Activated CD4-positive, alpha-beta memory T cell treated with anti-CD3 and anti-CD28 coated beads for 36 hours (primary cell): ENCODE results near the gene ANKRD7. TPM values are rescaled to one million over a fixed set of nuclear protein-coding genes. Genes with fewer than 3 reads are reported as not detected.
"Not testable (repeated sequence)": the region's sequence is repeated elsewhere in the genome, so short reads cannot be mapped to it uniquely, and the experiment has no call there.

Experiments
- CTCF ChIA-PET: fragments of 350-600 bp; sonication (Branson Sonifier 250); formaldehyde crosslinking; loops from one replicate; lab custom pipeline; 2021; ENCODE audit warnings: antibody characterized with exemption, inconsistent platforms; lab: Charles Lee
- POLR2A ChIA-PET: fragments of 350-600 bp; sonication (Branson Sonifier 250); formaldehyde crosslinking; loops from one replicate; lab custom pipeline; 2021; ENCODE audit warnings: antibody characterized with exemption; lab: Charles Lee
- DNase-seq: peaks from one replicate; pipeline ENCODE4 v3.0.0-alpha.2; 2020
- H3K27ac Mint-ChIP-seq: one replicate; pipeline ENCODE4 v1.8.0; 2021; ENCODE audit warnings: mixed read lengths
- H3K27me3 Mint-ChIP-seq: one replicate; pipeline ENCODE4 v1.8.0; 2021; ENCODE audit warnings: mixed read lengths
- H3K36me3 Mint-ChIP-seq: one replicate; pipeline ENCODE4 v1.8.0; 2021; ENCODE audit warnings: mixed read lengths
- H3K4me1 Mint-ChIP-seq: one replicate; pipeline ENCODE4 v1.8.0; 2021; ENCODE audit warnings: low read depth, mixed read lengths
- H3K4me3 Mint-ChIP-seq: one replicate; pipeline ENCODE4 v1.8.0; 2021; ENCODE audit warnings: mild to moderate bottlenecking, mixed read lengths
- H3K9me3 Mint-ChIP-seq: one replicate; pipeline ENCODE4 v1.8.0; 2021; ENCODE audit warnings: mixed read lengths
- intact Hi-C: fragments of 100-400 bp; cut with micrococcal nuclease; formaldehyde crosslinking; loops from one replicate; pipeline ENCODE4 v1.15.1; 2023
- total RNA-seq, 2 experiments: library from RNA; stranded (reverse); gene quantifications; one replicate each; pipeline ENCODE4 v1.2.3, GENCODE V29; 2021

Gene ANKRD7
- total RNA-seq, 2 experiments from 2014 or later = not detected

DNA sequence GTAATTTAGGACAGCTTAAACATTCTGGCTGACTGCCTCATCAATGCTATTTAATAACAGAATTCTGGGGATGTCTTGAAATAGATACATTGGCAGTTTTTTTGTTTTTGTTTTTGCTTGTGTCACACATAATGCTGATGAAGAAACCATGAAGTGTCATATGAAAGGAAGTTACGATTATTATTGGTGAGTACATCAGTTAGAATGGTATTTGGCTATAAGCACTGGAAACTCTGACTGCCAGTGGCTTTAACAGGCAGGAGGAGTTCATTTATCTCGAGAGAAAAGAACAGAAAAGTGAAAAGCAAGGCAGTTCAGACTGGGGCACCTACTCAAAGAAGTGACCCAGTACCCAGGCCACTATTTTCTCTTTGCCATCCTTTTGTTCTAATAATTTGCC is 22.4 kb upstream of the ANKRD7 start:
- H3K36me3 Mint-ChIP-seq = no peaks in the 10 kb centered on the region
- ChIA-PET POLR2A (no interaction called here), CTCF (no interaction called here)
- no peak overlapping the region for H3K27ac Mint-ChIP-seq
- no peak for DNase-seq
- H3K27me3 Mint-ChIP-seq = no peaks in the 10 kb centered on the region
- no peak overlapping the region for H3K4me3 Mint-ChIP-seq
- no peaks in the 10 kb centered on the region for H3K4me1 Mint-ChIP-seq
- H3K9me3 Mint-ChIP-seq = no peaks in the 10 kb centered on the region
- intact Hi-C loops = no loop called here

DNA sequence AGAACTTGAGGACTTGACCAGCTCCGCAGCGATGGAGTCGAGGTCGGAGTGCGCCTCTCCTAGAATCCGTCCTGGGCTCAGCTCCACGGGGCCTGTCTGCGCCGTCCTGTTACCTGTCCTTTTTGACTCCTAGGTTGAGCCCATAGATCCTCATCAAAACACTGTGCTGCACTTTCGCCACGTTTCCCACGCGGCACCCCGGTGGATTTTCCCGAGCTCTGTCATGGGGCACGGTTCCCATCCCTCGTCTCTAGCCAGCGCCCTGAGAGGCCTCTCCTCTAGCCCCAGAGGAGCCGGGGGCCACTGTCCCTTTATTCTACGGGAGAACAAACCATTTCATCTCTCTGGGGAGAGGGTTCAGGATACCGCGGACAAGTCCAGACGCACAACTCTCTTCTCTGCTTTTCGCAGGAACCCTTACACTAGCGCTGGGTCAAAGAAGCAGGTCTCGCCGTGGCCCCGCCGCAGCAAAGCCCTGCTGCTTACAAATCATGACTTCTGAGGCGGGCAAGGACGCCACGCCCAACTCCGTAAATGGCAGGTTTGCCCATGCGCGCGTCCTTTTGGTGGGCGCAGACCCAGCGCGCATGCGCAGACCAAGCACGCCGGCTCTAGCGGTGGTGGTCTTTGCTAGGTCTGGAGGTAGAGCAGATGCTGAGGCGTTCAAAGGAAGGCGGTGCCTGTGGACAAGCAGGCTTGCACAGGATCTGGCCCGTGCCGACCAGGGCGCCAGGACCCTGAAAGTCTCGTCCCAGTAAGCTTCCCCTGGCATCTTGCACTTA is 10.3 kb upstream of the ANKRD7 start:
- POLR2A ChIA-PET = interaction anchor here (0.5 kb wide), 1 partner anchor 428 kb away, joined by 4 read pairs; no protein-coding TSS in a partner anchor
- H3K4me3 Mint-ChIP-seq = peak overlapping the region; percentile 74
- intact Hi-C loops = no loop called here
- CTCF ChIA-PET = no interaction called here
- no peaks in the 10 kb centered on the region for H3K9me3 Mint-ChIP-seq
- DNase-seq = peak; percentile 71
- peaks cover 22% of the 10 kb centered on the region for H3K27me3 Mint-ChIP-seq
- peaks cover 13% of the 10 kb centered on the region for H3K4me1 Mint-ChIP-seq
- no peaks in the 10 kb centered on the region for H3K36me3 Mint-ChIP-seq
- peak overlapping the region; percentile 52 for H3K27ac Mint-ChIP-seq

DNA sequence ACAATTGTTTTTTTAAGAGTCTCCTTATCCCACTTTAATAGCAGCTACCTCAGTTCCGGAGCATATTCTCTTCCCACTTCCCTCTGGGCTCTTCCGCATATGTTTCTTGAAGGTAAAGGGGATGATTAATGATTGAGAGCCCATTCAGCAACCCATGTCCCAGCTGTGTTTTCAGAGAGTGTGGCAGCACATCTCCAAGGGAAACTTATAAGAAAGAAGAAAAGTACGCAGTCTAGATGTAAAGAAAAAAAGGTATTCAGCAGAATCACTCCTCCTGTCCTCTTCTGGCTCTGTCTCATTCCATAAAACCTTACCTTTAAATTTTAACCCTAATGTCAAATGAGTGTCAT is 9.7 kb upstream of the ANKRD7 start:
- intact Hi-C loops = no loop called here
- H3K27ac Mint-ChIP-seq = peak overlapping the region; percentile 52

DNA sequence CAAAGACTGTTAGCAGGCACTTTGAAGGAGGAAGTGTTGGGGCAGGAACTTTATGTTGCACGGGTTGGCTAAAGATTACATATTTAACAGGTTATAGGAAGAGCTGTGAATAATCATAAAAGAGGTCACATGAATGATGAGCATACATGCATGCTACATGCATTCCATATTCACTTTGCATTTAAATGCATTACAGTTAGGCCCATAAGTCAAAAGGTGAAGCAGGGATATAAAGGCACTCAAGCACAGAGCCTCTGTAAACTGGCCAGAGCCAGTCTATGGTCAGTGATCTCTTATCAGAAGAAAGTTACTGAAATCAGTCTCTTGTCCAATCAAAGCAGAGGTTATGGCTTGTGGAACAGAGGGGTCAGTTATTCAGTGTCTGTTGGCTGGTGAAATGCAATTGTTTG is 7.3 kb upstream of the ANKRD7 start:
- H3K9me3 Mint-ChIP-seq = no peaks in the 10 kb centered on the region
- intact Hi-C loops = no loop called here
- ChIA-PET CTCF (no interaction called here), POLR2A (no interaction called here)
- peaks cover 16% of the 10 kb centered on the region for H3K27me3 Mint-ChIP-seq
- no peak overlapping the region for H3K27ac Mint-ChIP-seq
- DNase-seq = no peak
- H3K36me3 Mint-ChIP-seq = no peaks in the 10 kb centered on the region
- H3K4me1 Mint-ChIP-seq = peaks cover 13% of the 10 kb centered on the region
- H3K4me3 Mint-ChIP-seq = no peak overlapping the region

More for the DNA sequence above, 9.7 kb upstream of the ANKRD7 start:
- no peaks in the 10 kb centered on the region for H3K9me3 Mint-ChIP-seq
- DNase-seq = no peak
- ChIA-PET POLR2A (interaction anchor here (0.5 kb wide), 1 partner anchor 427 kb away, joined by 4 read pairs; no protein-coding TSS in a partner anchor), CTCF (no interaction called here)
- H3K36me3 Mint-ChIP-seq = no peaks in the 10 kb centered on the region
- peak overlapping the region; percentile 74 for H3K4me3 Mint-ChIP-seq
- H3K4me1 Mint-ChIP-seq = peaks cover 13% of the 10 kb centered on the region
- peaks cover 22% of the 10 kb centered on the region for H3K27me3 Mint-ChIP-seq

DNA sequence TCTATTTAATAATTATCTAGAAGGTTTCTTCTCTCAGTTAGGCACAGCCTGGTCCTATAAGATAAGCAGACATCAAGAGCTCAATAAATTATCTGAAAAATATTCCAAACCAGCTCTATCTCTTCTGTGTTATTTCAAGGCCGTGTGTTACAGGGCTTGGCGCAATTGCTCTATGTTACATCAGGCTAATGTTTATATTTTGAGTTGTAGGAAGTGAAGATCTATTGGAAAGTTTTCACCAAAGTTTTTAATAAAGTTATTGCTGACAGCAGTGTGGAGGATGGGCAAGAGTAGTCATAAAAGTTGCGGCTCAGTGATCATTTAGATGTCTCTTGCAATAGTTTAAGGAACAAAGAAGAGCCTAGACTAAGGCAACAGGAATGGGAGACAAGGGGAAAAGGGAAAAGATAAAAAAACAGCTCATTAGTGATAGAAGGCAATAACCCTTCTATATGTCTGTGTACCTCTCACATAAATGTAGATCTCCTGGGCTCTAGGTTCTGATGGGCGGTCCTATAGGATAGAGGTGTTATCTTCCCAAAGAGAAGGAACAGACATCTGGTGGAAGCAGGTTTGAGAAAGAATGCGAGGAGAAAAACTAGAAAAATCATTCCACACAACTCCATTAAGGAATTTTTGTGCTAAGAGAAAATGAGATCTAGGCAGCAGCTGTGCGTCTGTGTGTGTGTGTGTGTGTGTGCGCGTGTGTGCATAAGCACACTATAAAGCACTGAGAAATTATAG is 5.9 kb upstream of the ANKRD7 start:
- Mint-ChIP-seq H3K27ac (no peak overlapping the region), H3K36me3 (no peaks in the 10 kb centered on the region), H3K9me3 (no peaks in the 10 kb centered on the region), H3K27me3 (peaks cover 12% of the 10 kb centered on the region), H3K4me3 (no peak overlapping the region), H3K4me1 (peaks cover 13% of the 10 kb centered on the region)
- ChIA-PET CTCF (interaction anchor here (0.5 kb wide), 1 partner anchor 981 kb away, joined by 3 read pairs; no protein-coding TSS in a partner anchor), POLR2A (no interaction called here)
- intact Hi-C loops = no loop called here
- DNase-seq = no peak

DNA sequence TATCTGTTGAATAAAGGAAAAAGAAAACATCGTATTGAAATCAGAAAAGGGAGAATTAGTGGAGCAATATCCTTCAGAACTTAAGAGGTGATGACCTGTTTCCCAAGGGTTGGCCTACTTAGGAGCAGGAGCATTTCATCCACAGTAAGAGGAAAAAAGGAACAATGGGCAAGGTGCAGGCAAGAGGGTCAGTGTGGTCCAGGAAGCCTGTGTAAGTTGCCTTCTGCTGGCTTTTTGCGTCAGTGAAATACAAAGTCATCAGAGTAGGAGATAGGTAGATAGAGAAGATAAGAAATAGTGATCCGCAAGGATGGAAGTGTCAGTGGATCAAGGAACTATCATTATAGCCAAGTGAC is 5.4 kb upstream of the ANKRD7 start:
- Mint-ChIP-seq H3K4me1 (peaks cover 9% of the 10 kb centered on the region), H3K27ac (no peak overlapping the region), H3K36me3 (no peaks in the 10 kb centered on the region), H3K27me3 (peaks cover 8% of the 10 kb centered on the region), H3K4me3 (no peak overlapping the region), H3K9me3 (no peaks in the 10 kb centered on the region)
- intact Hi-C loops = no loop called here
- ChIA-PET CTCF (interaction anchor here (0.7 kb wide), 1 partner anchor 376 kb away, joined by 3 read pairs; no protein-coding TSS in a partner anchor), POLR2A (no interaction called here)
- DNase-seq = no peak

DNA sequence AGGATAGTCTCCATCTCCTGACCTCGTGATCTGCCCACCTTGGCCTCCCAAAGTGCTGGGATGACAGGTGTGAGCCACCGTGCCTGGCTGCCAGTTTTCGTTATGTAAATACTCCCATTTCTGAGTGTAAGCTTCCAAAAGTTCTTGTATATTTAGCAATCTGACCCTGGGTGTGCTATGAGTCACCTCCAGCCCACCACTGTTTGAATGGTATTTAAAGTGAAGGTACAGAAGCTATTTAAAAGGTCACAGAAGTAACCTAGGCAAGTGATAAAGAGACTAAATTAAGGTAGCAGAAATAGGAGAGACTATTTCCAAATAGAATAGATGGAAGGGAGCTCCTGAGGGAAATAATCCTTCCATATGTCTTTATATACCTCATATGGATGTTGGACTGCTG is 3.9 kb upstream of the ANKRD7 start:
- ChIA-PET CTCF (no interaction called here), POLR2A (no interaction called here)
- Mint-ChIP-seq H3K9me3 (no peaks in the 10 kb centered on the region), H3K4me1 (no peaks in the 10 kb centered on the region), H3K27ac (no peak overlapping the region), H3K36me3 (no peaks in the 10 kb centered on the region), H3K27me3 (no peaks in the 10 kb centered on the region), H3K4me3 (no peak overlapping the region)
- DNase-seq = no peak
- intact Hi-C loops = no loop called here

DNA sequence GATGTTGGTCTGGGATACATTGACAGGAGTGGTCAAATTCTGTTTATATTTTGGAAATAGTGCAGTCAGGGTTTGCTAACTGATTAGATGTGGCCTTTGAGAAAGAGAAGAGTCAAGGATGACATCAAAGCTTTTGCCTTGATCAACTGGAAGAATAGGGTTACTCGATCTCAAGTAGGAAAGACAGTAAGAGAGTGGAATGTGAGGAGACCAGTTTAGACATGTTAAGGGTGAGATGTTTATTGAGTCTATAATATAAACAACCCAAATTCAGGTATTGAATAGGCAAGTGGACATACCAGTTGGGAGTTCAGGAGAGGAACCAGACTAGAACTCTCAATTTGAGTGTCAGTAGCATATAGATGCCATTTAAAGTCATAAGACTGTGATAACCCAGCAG is 1.9 kb upstream of the ANKRD7 start:
- Mint-ChIP-seq H3K4me3 (no peak overlapping the region), H3K9me3 (no peaks in the 10 kb centered on the region), H3K27ac (no peak overlapping the region), H3K27me3 (no peaks in the 10 kb centered on the region), H3K4me1 (no peaks in the 10 kb centered on the region), H3K36me3 (no peaks in the 10 kb centered on the region)
- intact Hi-C loops = no loop called here
- POLR2A ChIA-PET = no interaction called here
- CTCF ChIA-PET = no interaction called here
- DNase-seq = no peak

DNA sequence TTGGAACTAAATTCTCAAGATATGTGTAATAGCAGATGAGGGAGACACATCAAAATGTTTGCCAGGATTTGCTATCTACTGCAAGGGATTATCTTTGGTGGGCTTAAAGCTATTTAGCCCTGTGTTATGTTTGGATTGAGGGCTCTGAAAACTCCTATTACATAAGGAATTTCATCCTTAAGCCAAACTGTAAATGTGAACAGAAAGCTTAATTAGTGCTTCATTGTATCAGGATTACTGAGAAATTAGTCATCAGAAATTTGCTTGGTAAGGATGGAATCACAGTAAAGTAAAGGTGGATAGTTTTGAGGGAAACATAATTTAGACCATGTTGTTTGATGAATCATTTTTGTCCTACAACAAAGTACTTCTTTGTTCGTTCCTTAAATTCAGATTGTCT is 8.3 kb downstream of the ANKRD7 start:
- POLR2A ChIA-PET = no interaction called here
- DNase-seq = no peak
- CTCF ChIA-PET = no interaction called here
- intact Hi-C loops = no loop called here
- Mint-ChIP-seq H3K9me3 (no peaks in the 10 kb centered on the region), H3K27me3 (peaks cover 5% of the 10 kb centered on the region), H3K36me3 (no peaks in the 10 kb centered on the region), H3K4me1 (no peaks in the 10 kb centered on the region), H3K4me3 (no peak overlapping the region), H3K27ac (no peak overlapping the region)

DNA sequence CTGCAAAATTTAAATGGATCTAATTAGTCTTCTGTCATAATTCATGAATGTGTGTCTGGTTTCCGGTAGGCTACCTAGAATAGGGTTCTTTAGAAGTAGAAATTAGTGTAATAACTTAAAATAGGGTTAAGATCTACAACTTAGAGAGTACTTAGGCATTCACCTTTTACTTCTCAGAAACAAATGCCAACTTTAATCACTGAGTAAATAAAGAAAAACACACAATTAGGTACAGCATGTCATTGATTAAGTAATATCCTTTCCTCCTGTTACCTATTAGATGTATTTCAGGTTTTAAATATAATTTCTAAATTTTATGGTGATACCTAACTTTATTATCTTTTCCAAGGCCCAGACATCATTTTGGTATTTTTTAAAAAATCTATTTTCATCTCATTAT is 9.3 kb downstream of the ANKRD7 start:
- Mint-ChIP-seq H3K36me3 (no peaks in the 10 kb centered on the region), H3K27me3 (peaks cover 6% of the 10 kb centered on the region), H3K27ac (no peak overlapping the region), H3K4me1 (no peaks in the 10 kb centered on the region), H3K9me3 (no peaks in the 10 kb centered on the region), H3K4me3 (no peak overlapping the region)
- ChIA-PET POLR2A (no interaction called here), CTCF (no interaction called here)
- intact Hi-C loops = no loop called here
- no peak for DNase-seq

DNA sequence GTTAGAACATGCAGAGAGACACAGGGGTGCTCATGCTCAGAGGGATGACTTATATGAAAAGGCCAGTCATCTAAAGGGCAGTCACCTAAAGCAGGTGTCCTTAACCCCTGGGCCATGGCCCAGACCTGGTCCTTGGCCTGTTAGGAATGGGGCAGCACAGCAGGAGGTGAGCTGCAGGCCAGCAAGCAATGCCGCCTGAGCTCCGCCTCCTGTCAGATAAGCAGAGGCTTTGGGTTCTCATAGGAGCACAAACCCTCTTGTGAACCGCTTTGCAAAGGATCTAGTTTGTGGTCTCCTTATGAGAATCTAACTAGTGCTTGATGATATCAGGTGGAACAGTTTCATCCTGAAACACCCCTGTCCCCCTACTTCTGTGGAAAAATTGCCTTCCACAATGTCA is 14.5 kb downstream of the ANKRD7 start:
- CTCF ChIA-PET = no interaction called here
- Mint-ChIP-seq H3K27ac (no peak overlapping the region), H3K4me3 (no peak overlapping the region), H3K4me1 (no peaks in the 10 kb centered on the region), H3K9me3 (no peaks in the 10 kb centered on the region), H3K36me3 (no peaks in the 10 kb centered on the region), H3K27me3 (peaks cover 5% of the 10 kb centered on the region)
- POLR2A ChIA-PET = no interaction called here
- DNase-seq = no peak
- intact Hi-C loops = no loop called here

DNA sequence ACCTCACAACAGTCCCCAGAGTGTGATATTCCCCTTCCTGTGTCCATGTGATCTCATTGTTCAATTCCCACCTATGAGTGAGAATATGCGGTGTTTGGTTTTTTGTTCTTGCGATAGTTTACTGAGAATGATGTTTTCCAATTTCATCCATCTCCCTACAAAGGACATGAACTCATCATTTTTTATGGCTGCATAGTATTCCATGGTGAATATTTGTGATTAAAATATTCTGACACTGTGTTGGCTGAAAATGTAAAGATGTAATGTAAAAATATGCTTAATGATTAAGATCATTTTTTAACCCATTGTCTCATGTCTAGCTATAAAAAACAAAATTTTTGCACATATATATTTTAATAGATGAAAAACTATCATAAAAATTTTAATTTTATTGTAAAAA is 15.8 kb downstream of the ANKRD7 start:
- DNase-seq, H3K4me1 Mint-ChIP-seq, H3K27me3 Mint-ChIP-seq, intact Hi-C loops, CTCF ChIA-PET, H3K27ac Mint-ChIP-seq, H3K36me3 Mint-ChIP-seq, POLR2A ChIA-PET, H3K9me3 Mint-ChIP-seq, H3K4me3 Mint-ChIP-seq: not testable (repeated sequence)

DNA sequence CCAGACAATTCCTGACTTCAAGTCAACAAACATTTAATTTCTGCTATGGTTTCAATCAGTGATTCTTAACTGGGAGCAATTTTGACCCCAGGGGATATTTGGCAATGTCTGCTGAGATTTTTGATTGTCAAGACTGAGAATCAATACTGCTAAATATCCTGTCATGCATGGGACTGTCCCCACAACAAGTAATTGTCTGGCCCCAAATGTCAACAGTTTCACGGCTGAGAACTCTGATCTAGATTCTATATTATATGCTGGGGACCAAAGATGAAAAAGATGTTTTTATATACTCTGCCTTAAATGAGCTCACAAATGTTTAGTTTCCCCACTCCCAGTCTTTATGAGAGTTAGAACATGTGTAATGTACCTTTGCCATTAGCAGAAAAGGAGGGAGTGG is 19.2 kb downstream of the ANKRD7 start:
- no peak for DNase-seq
- no peaks in the 10 kb centered on the region for H3K36me3 Mint-ChIP-seq
- intact Hi-C loops = no loop called here
- H3K9me3 Mint-ChIP-seq = no peaks in the 10 kb centered on the region
- POLR2A ChIA-PET = no interaction called here
- H3K27ac Mint-ChIP-seq = no peak overlapping the region
- CTCF ChIA-PET = no interaction called here
- H3K4me3 Mint-ChIP-seq = no peak overlapping the region
- H3K27me3 Mint-ChIP-seq = no peaks in the 10 kb centered on the region
- no peaks in the 10 kb centered on the region for H3K4me1 Mint-ChIP-seq
